NCI-H446 (cell line): Measurements from ENCODE around the gene UBR3.
"Not testable (repeated sequence)": the region's sequence is repeated elsewhere in the genome, so short reads cannot be mapped to it uniquely, and the experiment has no call there.

Experiments
- DNase-seq, 2 experiments: peaks; one replicate each; lab custom pipeline; 2025; lab: John Stamatoyannopoulos, UW

UBR3 gene

GRCh38 chr2:169824373-169825333 is 2.6 kb upstream of the UBR3 start, which contains the start of gene METTL5:
METTL5 (minus strand) TSS chr2:169824905; CDS start chr2:169824597, 308 bp downstream.
- peak; percentile 49 to 81 for DNase-seq

GRCh38 chr2:169828141-169828811 is 1.0 kb downstream of the UBR3 start:
- DNase-seq, result peak in 1 of 2 experiments; percentile 30

GRCh38 chr2:169834401-169834800 is 7.1 kb downstream of the UBR3 start:
- no peak for DNase-seq

DNA sequence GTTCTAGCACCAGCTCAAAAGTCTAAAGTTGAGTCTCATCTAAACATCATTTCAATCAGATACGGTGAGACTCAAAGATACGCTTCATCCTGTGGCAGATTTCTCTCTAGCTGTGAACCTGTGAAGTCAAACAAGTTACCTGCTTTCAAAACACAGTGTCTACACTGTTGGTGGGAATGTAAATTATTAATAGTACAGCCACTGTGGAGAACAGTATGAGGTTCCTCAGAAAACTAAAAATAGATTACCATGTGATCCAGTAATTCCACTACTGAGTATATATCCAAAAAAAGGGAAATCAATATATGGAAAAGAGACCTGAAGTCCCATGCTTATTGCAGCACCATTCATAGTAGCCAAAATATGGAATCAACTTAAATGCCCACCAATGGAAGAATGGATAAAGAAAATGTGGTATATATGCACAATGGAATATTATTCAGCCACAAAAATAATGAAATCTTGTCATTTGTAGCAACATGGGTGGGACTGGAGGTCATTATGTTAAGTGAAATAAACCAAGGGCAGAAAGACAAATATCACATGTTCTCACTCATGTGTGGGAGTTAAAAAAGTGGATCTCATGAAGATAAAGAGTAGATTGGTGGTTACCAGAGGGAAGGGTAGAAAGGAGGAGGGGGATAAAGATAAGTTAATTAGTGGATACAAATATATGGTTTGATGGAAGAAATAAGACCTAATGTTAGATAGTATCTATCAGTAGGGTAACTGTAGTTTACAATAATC is 11.7 kb downstream of the UBR3 start:
- no peak for DNase-seq

DNA sequence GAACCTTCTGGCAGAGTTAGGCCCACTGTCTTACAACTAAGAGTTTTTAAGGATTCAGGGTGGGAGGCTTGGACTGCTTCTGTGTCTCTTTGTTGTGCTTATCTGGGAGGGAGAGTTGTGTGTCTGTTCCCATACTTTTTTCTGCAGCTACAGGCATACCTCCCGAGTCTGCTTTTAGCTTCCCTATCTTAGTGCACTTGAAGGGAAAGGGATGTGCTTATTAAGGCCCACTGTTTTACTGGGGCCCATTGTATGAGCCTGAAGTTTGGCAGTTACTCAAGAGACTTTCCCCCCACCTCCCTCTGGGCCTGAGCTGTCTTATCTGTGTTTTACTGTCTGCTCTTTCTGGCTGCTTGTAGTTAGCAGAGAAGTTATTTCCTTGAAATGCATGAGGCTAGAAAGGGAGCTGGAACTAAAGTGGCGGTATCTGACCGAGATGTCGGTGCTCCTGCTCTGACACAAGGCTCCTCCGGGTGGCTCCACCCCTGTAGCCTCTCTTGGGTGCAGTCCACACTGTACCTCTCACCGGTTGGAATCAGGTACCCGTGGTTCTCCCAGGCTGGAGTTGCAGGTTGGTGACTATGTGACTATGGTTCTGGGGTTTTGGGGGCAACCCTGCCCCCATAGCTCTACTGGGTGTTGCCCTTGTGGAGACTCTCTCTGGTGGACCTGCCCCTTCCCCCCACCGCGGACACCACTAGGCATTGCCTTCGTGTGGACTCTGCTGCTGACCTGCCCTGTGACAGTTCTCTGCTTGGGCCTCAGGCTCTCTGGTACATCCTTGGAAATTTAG is 12.9 kb downstream of the UBR3 start:
- no peak for DNase-seq

GRCh38 chr2:169840747-169841142 is 13.5 kb downstream of the UBR3 start:
- no peak for DNase-seq

DNA sequence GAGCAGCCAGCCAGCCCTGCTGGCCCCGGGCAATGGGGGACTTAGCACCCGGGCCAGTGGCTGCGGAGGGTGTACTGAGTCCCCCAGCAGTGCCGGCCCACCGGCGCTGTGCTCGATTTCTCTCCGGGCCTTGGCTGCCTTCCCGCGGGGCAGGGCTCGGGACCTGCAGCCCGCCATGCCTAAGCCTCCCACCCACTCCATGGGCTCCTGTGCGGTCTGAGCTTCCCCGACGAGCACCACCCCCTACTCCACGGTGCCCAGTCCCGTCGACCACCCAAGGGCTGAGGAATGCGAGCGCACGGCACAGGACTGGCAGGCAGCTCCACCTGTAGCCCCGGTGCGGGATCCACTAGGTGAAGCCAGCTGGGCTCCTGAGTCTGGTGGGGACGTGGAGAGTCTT is 14.4 kb downstream of the UBR3 start:
- not testable (repeated sequence) for DNase-seq

DNA sequence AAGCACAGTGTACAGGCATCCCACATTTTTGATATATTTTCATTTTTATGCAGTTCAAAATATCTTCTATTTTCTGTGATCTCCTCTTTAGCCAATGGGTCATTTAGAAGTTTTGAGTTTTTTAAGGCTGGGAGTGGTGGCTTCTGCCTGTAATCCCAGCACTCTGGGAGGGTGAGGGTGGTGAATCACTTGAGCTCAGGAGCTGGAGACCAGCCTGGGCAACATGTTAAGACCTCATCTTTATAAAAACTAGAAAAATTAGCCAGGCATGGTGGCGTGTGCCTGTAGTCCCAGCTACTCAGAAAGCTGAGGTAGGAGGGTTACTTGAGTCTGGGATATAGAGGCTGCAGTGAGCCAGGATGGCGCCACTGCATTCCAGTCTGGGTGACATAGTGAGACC is 17.8 kb downstream of the UBR3 start:
- no peak for DNase-seq

DNA sequence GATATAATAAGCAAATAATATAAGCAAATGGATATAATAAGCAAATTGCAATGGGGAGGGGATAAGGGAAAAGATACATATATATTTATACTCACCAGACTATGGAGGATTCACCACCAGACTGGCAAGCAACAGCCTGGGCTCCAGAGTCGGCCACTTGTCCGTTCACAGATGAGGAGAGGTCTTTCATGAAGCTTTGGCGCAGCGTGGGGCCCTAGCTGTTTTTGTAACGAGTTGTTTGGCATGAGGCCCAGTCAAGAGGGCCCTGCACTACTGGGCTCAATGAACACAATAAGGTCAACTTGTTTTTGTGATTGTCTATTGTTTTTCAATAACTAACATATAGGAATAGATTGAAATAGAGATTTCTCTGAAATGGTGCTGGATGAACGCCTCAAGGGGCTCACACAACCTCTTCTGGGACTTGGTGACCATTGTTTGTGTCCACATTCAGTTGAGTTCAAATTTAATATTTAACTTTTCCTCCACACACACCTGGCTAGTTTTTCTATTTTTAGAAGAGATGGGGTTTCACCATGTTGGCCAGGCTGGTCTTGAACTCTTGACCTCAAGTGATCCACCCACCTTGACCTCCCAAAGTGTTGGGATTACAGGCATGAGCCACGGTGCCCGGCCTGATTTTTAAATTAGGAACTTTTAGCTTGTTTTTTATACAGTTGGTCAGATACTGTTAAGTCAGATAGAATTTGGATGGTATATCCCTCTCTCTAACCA is 21.9 kb downstream of the UBR3 start:
- peak in 1 of 2 experiments; percentile 21 for DNase-seq

- no peak for DNase-seq
Measured at GRCh38 chr2:169849710-169850109, 22.5 kb downstream of the UBR3 start.

- no peak for DNase-seq
Measured at GRCh38 chr2:169853041-169853668, 25.9 kb downstream of the UBR3 start.

DNA sequence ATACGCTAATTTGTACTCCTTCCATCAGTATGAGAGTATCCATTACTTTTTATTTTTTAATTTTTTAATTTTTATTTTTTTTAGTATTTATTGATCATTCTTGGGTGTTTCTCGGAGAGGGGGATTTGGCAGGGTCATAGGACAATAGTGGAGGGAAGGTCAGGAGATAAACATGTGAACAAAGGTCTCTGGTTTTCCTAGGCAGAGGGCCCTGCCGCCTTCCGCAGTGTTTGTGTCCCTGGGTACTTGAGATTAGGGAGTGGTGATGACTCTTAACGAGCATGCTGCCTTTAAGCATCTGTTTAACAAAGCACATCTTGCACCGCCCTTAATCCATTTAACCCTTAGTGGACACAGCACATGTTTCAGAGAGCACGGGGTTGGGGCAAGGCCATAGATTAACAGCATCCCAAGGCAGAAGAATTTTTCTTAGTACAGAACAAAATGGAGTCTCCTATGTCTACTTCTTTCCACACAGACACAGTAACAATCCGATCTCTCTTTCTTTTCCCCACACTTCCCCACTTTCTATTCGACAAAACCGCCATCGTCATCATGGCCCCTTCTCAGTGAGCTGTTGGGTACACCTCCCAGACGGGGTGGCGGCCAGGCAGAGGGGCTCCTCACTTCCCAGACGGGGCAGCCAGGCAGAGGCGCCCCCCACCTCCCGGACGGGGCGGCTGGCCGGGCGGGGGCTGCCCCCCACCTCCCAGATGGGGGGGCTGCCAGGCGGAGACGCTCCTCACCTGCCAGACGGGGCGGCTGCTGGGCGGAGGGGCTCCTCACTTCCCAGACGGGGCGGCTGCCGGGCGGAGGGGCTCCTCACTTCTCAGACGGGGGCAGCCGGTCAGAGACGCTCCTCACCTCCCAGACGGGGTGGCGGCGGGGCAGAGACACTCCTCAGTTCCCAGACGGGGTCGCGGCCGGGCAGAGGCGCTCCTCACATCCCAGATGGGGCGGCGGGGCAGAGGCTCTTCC is 28.3 kb downstream of the UBR3 start:
- DNase-seq, result not testable (repeated sequence)

- no peak for DNase-seq
Measured at GRCh38 chr2:169859423-169859822, 32.2 kb downstream of the UBR3 start.

DNA sequence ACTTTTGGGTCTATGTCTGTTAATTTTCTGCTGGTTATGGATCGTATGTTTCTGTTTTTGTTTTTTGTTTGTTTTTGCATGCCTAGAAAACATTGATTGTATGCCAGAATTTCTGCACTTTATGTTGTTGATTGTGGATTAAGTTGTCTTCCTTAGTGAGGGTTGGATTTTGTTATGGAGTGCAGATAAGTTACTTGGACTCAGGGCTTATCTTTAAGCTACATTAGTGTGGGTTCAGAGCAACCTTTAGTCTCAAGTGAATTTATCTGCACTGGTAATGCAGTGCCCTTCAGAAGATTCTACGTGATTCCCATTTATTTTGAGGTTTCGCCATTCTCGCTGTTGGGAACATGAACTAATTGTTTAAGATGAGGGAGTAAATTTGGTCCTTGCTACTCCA is 32.9 kb downstream of the UBR3 start:
- DNase-seq, result no peak

DNA sequence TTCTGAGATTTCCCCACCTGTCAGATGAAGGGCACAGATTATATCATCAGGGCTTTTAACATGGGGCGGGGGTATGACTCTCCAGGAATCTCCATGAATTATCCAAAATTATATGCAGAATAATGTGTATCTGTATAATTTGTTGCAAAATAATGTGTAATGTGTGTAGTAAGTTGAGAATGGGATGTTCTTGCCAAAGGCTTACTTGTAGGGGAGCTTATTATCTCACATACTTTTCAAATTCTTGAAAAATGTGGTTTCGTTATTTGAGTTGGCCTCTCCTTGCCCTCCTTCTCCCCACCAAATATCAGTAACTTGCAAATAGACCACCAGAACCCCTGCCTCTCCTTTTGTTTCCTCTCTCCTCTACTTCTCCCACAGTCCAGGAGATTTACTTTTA is 35.6 kb downstream of the UBR3 start:
- no peak for DNase-seq

DNA sequence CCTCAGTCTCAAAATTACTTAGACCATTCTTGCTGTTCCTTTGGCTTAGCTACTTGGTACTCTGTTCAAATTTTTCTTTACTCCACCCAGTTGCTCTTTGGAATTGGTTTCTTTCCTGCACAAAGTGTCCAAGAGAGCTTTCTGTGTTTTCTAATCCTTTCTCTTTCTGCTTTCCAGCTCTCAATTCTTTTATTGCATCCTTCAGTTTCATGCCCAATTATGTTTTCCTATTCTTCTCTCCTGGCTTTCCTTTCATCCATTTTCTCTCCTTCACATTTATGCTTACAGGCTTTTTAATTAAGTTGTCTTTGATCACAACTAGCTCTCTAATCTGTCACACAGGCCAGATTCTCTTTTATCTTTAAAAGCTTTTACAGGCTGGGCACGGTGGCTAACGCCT is 38.2 kb downstream of the UBR3 start:
- DNase-seq, result no peak

DNA sequence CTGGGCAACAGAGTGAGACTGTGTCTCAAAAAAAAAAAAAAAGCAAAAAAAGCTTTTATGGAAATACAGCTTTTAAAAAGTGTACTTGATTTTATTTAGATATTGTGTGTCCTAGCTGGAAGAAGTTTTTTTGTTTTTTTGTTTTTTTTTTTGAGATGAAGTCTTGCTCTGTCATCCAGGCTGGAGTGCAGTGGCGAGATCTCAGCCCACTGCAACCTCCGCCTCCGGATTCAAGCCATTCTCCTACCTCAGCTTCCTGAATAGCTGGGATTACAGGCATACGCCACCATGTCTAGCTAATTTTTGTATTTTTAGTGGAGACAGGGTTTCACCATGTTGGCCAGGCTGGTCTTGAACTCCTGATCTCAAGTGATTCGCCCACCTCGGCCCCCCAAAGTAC is 39.0 kb downstream of the UBR3 start:
- DNase-seq, result not testable (repeated sequence)

GRCh38 chr2:169867579-169867978 is 40.3 kb downstream of the UBR3 start:
- DNase-seq, result no peak

GRCh38 chr2:169868951-169869350 is 41.7 kb downstream of the UBR3 start:
- no peak for DNase-seq
